Kidney glomerular epithelial cell (primary cell): ENCODE results near the gene GPRASP2.

Experiments
- DNase-seq: peaks from one replicate; lab custom pipeline; 2025; lab: John Stamatoyannopoulos, UW

Gene GPRASP2

DNA sequence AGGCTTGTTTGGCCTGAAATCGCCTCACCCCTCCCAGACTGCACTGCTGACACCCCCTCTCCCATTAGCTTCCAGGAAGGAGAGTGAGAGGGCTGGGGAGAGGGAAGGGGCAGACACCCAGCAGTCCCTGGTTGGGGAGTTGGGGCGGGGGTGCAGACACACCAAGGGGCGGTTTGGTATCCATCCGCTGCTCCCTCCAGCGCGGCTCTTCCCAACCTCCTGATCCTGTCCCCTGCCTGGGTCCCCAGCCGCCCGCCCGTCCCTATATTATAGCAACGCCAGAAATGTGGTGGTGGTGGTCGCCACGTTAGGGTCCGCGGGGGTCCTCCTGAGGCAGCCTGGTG, 33.2 kb downstream of the GPRASP2 start:
- no peak for DNase-seq

- no peak for DNase-seq
Measured at GRCh38 chrX:102745857-102746584, 33.8 kb downstream of the GPRASP2 start.

GRCh38 chrX:102765217-102765616, 53.0 kb downstream of the GPRASP2 start:
- DNase-seq: no peak

GRCh38 chrX:102765809-102766208, 53.6 kb downstream of the GPRASP2 start:
- DNase-seq: no peak

DNA sequence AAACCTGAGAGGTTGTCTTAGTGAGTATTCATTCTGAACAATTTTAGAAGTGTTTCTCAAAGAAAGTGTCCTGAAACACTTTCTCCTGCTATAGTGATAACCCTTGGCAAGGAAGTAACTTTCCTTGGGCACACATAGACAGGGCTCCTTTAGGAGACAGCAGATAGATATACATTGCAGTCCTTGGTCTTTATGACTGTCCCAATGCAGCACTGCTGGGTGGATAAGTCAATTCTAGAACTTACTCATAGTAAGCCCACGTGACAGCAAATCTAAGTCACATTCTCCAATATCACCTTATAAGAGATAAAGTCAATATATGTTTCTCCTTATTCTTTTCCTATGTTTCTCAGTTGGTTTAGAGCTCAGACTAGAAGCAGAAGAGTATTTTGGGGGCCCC, 55.0 kb downstream of the GPRASP2 start:
- no peak for DNase-seq
